GM12878 (cell line): Measurements from ENCODE around the gene LSM5. TPM values are rescaled to one million over a fixed set of nuclear protein-coding genes. Genes with fewer than 3 reads are reported as not detected.

Source experiments
- ATAC-seq: fragments of 200-7000 bp; cut with Tn5 transposase; 3 replicates; pipeline ENCODE4 v1.9.1; 2020; ENCODE audit warnings: mild to moderate bottlenecking, moderate library complexity
- BruUV-seq: library from RNA; stranded (reverse); fragments of 400-500 nt; replicated peaks from 2 replicates; lab custom pipeline; 2021; lab: Mats Ljungman, UMichigan
- CTCF ChIA-PET: fragments of 300-600 bp; sonication (Branson Sonifier 250); formaldehyde crosslinking; extraction: SDS; loops from one replicate; lab custom pipeline; 2021; ENCODE audit warnings: inconsistent platforms; lab: Yijun Ruan, JAX
- POLR2A ChIA-PET: fragments of 350-600 bp; formaldehyde crosslinking; extraction: SDS; loops from one replicate; lab custom pipeline; 2021; ENCODE audit warnings: inconsistent platforms; lab: Charles Lee
- RAD21 ChIA-PET: fragments of 300-600 bp; sonication (Branson Sonifier 250); formaldehyde crosslinking; loops from one replicate; lab custom pipeline; 2023; ENCODE audit warnings: antibody characterized with exemption; ENCODE audit not compliant: unreplicated experiment; lab: Charles Lee
- SMC1A ChIA-PET: fragments of 300-600 bp; sonication (Branson Sonifier 250); formaldehyde crosslinking; loops from one replicate; lab custom pipeline; 2023; ENCODE audit not compliant: unreplicated experiment, uncharacterized antibody; lab: Charles Lee
- DNase-seq: peaks from one replicate; pipeline ENCODE4 v3.0.0-alpha.2; 2011; ENCODE audit warnings: low read depth, low spot score
- FAIRE-seq: peaks from 3 replicates; lab custom pipeline; 2011; peaks lifted over from hg19 to GRCh38; lab: Jason Lieb, UNC
- H2AFZ ChIP-seq: 2 replicates; pipeline ENCODE4 v1.6.0; 2011; ENCODE audit warnings: low read depth, low read length, control low read depth; ENCODE audit not compliant: control insufficient read depth
- H3K27ac ChIP-seq: 2 replicates; pipeline ENCODE4 v1.5.1; 2011; ENCODE audit warnings: control low read depth; ENCODE audit not compliant: control insufficient read depth, insufficient read depth
- H3K27me3 ChIP-seq, 2 experiments: replicated peaks in 1 of 2; 2 replicates each; pipeline versions ENCODE4 v1.6.0 to v1.6.1; 2011; ENCODE audit warnings: low read length in 1 of 2; ENCODE audit not compliant: control insufficient read depth in 2 of 2, insufficient read depth in 2 of 2
- H3K36me3 ChIP-seq, 2 experiments: 2 replicates each; pipeline ENCODE4 v1.5.1; 2011; ENCODE audit warnings: low read length in 1 of 2; ENCODE audit not compliant: control insufficient read depth in 2 of 2, insufficient read depth in 2 of 2
- H3K4me1 ChIP-seq: 2 replicates; pipeline ENCODE4 v1.6.1; 2011; ENCODE audit warnings: mild to moderate bottlenecking, low read length, moderate library complexity, mixed read lengths; ENCODE audit not compliant: control insufficient read depth, insufficient read depth
- H3K4me2 ChIP-seq: 2 replicates; pipeline ENCODE4 v1.6.0; 2011; ENCODE audit warnings: control low read depth; ENCODE audit not compliant: control insufficient read depth, insufficient read depth
- H3K4me3 ChIP-seq: fragments of 200-600 bp; sonication (generic); 2 replicates; pipeline ENCODE4 v1.5.1; 2016
- H3K79me2 ChIP-seq: 2 replicates; pipeline ENCODE4 v1.6.0; 2011; ENCODE audit warnings: low read length; ENCODE audit not compliant: control insufficient read depth, insufficient read depth
- H3K9ac ChIP-seq: 2 replicates; pipeline ENCODE4 v1.8.0; 2011; ENCODE audit warnings: low read length, control low read depth, mixed read lengths; ENCODE audit not compliant: control insufficient read depth, insufficient read depth
- H3K9me3 ChIP-seq: replicated peaks from 3 replicates; pipeline ENCODE4 v1.5.1; 2011; ENCODE audit warnings: mild to moderate bottlenecking, low read length; ENCODE audit not compliant: control insufficient read depth, insufficient read depth
- H4K20me1 ChIP-seq: 2 replicates; pipeline ENCODE4 v1.6.0; 2011; ENCODE audit not compliant: control insufficient read depth, insufficient read depth
- BACH1 ChIP-seq: fragments of 450-650 bp; IDR thresholded peaks from 2 replicates; pipeline ENCODE4 v1.6.1; 2017; ENCODE audit warnings: mild to moderate bottlenecking, borderline replicate concordance
- GATAD2B ChIP-seq: fragments of 450-650 bp; conservative IDR thresholded peaks from 2 replicates; pipeline ENCODE4 v1.6.1; 2017; ENCODE audit warnings: low read depth, mild to moderate bottlenecking, moderate library complexity
- IKZF1 ChIP-seq: fragments of 450-650 bp; conservative IDR thresholded peaks from 2 replicates; pipeline ENCODE4 v1.6.1; 2017; ENCODE audit warnings: antibody characterized with exemption, mild to moderate bottlenecking
- MEF2A ChIP-seq: IDR thresholded peaks from 2 replicates; pipeline ENCODE4 v1.6.1; 2011; ENCODE audit warnings: low read depth, mild to moderate bottlenecking, low read length, moderate library complexity; ENCODE audit not compliant: insufficient read depth
- MXI1 ChIP-seq: fragments of 150-350 bp; IDR thresholded peaks from 2 replicates; pipeline ENCODE4 v1.6.1; 2011; ENCODE audit warnings: low read depth, mild to moderate bottlenecking, inconsistent platforms, low read length, improper control_type of control experiment
- NRF1 ChIP-seq: conservative IDR thresholded peaks from 2 replicates; pipeline ENCODE4 v1.6.1; 2011; ENCODE audit warnings: mild to moderate bottlenecking, low read depth, low read length, improper control_type of control experiment
- POLR2A ChIP-seq: IDR thresholded peaks from 2 replicates; pipeline ENCODE4 v1.6.1; 2011; ENCODE audit warnings: low read depth, mild to moderate bottlenecking, low read length
- RB1 ChIP-seq: fragments of 450-650 bp; formaldehyde crosslinking; IDR thresholded peaks from 2 replicates; pipeline ENCODE4 v1.6.1; 2017; ENCODE audit warnings: mild to moderate bottlenecking, borderline replicate concordance
- ZBTB40 ChIP-seq: fragments of 450-650 bp; IDR thresholded peaks from 2 replicates; pipeline ENCODE4 v1.6.1; 2016; ENCODE audit warnings: mild to moderate bottlenecking, moderate library complexity, borderline replicate concordance
- ZNF217 ChIP-seq: fragments of 450-650 bp; IDR thresholded peaks from 2 replicates; pipeline ENCODE4 v1.6.1; 2017; ENCODE audit warnings: antibody characterized with exemption, mild to moderate bottlenecking
- ZNF384 ChIP-seq: IDR thresholded peaks from 2 replicates; pipeline ENCODE4 v1.6.1; 2012; ENCODE audit warnings: low read depth, mild to moderate bottlenecking, low read length, improper control_type of control experiment, borderline replicate concordance
- WGBS: methylation state at CpG from one replicate; pipeline ENCODE4 v1.1.6; 2016; ENCODE audit warnings: low lambda C conversion rate; ENCODE audit not compliant: insufficient replicate concordance, insufficient coverage; ENCODE audit errors: missing lambda C conversion rate; 5-methylcytosine and 5-hydroxymethylcytosine counted together
- in situ Hi-C: fragments of 300-500 bp; cut with MboI; formaldehyde crosslinking; loops from 9 replicates; pipeline ENCODE4 v1.14.3; 2018; ENCODE audit warnings: mixed read lengths
- intact Hi-C: fragments of 100-400 bp; cut with micrococcal nuclease; formaldehyde crosslinking; loops from one replicate; pipeline ENCODE4 v1.14.2; 2022; ENCODE audit not compliant: unreplicated experiment
- polyA plus RNA-seq, 11 experiments: library from polyadenylated mRNA; depleted of rRNA in 4 of 11; unstranded in 6 of 11; stranded (reverse) in 5 of 11; fragments of >200 nt; fragmentation: Nextera tagmentation in 4 of 11; fragmentation: Illumina TruSeq in 1 of 11; extraction: Ambion mirVana in 4 of 11; extraction: Trizol in 1 of 11; gene quantifications; 1 replicate in 1 of 11; 2 replicates in 10 of 11; pipeline versions ENCODE4 v1.2.1 to v1.2.3, GENCODE V29; 2011 to 2016; ENCODE audit warnings: inconsistent platforms in 2 of 11, missing spikeins in 2 of 11, low read depth in 1 of 11
- total RNA-seq, 4 experiments: library from RNA; depleted of rRNA in 3 of 4; stranded (reverse); fragments of >200 nt in 3 of 4; fragmentation: Illumina TruSeq in 1 of 4; extraction: Trizol in 1 of 4; gene quantifications; 2 replicates each; pipeline versions ENCODE4 v1.2.1 to v1.2.3, GENCODE V29; 2013 to 2021
- TF ChIP-seq, protein P1 (sequence below): IDR thresholded peaks from 2 replicates; pipeline ENCODE4 v1.6.1; 2011; ENCODE audit warnings: low read depth, mild to moderate bottlenecking, low read length, moderate library complexity, borderline replicate concordance; ENCODE audit errors: extremely low read depth
- TF ChIP-seq, protein P2 (sequence below): fragments of 450-650 bp; IDR thresholded peaks from 2 replicates; pipeline ENCODE4 v1.6.1; 2017; ENCODE audit warnings: mild to moderate bottlenecking, moderate library complexity
- TF ChIP-seq, protein P3 (sequence below): fragments of 450-650 bp; IDR thresholded peaks from 2 replicates; pipeline ENCODE4 v1.6.1; 2017; ENCODE audit warnings: borderline replicate concordance

Gene LSM5
- total and polyA plus RNA-seq, 10 of the 15 experiments (the other 5 are each of a cell fraction or from before 2014, with no cell fraction given), result 29.4 to 538 (median 145) TPM

GRCh38 chr7:32472015-32472414 lies 18.2 kb downstream of the LSM5 start:
- no peaks in the 10 kb centered on the region for H3K36me3 ChIP-seq
- H3K9me3 ChIP-seq, result no peaks in the 10 kb centered on the region
- CTCF ChIA-PET, result no interaction called here
- no peaks in the 10 kb centered on the region for H3K27me3 ChIP-seq
- H3K9ac ChIP-seq, result no peak overlapping the region
- intact Hi-C loops (no loop called here), in situ Hi-C loops (no loop called here)
- H2AFZ ChIP-seq, result no peak overlapping the region
- POLR2A ChIA-PET, result no interaction called here
- H3K4me2 ChIP-seq, result no peak overlapping the region
- H3K4me1 ChIP-seq, result no peaks in the 10 kb centered on the region
- 75% methylated on average over 9 of the region's 9 CpGs for WGBS
- no TSS peak for BruUV-seq
- RAD21 ChIA-PET, result no interaction called here
- FAIRE-seq (no peak), DNase-seq (no peak), ATAC-seq (no peak)
- no peak overlapping the region for H3K27ac ChIP-seq
- SMC1A ChIA-PET, result no interaction called here
- H4K20me1 ChIP-seq, result no peaks in the 10 kb centered on the region
- no peak overlapping the region for H3K4me3 ChIP-seq
- H3K79me2 ChIP-seq, result no peaks in the 10 kb centered on the region
- TF ChIP-seq POLR2A (no peak), ZNF217 (no peak), MXI1 (no peak), GATAD2B (no peak), RB1 (no peak), NRF1 (no peak), ZNF384 (no peak), BACH1 (no peak), ZBTB40 (no peak), IKZF1 (no peak), MEF2A (no peak)
- TF ChIP-seq, protein P1, sequence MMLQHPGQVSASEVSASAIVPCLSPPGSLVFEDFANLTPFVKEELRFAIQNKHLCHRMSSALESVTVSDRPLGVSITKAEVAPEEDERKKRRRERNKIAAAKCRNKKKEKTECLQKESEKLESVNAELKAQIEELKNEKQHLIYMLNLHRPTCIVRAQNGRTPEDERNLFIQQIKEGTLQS, result no peak
- TF ChIP-seq, protein P2, sequence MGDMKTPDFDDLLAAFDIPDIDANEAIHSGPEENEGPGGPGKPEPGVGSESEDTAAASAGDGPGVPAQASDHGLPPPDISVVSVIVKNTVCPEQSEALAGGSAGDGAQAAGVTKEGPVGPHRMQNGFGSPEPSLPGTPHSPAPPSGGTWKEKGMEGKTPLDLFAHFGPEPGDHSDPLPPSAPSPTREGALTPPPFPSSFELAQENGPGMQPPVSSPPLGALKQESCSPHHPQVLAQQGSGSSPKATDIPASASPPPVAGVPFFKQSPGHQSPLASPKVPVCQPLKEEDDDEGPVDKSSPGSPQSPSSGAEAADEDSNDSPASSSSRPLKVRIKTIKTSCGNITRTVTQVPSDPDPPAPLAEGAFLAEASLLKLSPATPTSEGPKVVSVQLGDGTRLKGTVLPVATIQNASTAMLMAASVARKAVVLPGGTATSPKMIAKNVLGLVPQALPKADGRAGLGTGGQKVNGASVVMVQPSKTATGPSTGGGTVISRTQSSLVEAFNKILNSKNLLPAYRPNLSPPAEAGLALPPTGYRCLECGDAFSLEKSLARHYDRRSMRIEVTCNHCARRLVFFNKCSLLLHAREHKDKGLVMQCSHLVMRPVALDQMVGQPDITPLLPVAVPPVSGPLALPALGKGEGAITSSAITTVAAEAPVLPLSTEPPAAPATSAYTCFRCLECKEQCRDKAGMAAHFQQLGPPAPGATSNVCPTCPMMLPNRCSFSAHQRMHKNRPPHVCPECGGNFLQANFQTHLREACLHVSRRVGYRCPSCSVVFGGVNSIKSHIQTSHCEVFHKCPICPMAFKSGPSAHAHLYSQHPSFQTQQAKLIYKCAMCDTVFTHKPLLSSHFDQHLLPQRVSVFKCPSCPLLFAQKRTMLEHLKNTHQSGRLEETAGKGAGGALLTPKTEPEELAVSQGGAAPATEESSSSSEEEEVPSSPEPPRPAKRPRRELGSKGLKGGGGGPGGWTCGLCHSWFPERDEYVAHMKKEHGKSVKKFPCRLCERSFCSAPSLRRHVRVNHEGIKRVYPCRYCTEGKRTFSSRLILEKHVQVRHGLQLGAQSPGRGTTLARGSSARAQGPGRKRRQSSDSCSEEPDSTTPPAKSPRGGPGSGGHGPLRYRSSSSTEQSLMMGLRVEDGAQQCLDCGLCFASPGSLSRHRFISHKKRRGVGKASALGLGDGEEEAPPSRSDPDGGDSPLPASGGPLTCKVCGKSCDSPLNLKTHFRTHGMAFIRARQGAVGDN, result no peak
- TF ChIP-seq, protein P3, sequence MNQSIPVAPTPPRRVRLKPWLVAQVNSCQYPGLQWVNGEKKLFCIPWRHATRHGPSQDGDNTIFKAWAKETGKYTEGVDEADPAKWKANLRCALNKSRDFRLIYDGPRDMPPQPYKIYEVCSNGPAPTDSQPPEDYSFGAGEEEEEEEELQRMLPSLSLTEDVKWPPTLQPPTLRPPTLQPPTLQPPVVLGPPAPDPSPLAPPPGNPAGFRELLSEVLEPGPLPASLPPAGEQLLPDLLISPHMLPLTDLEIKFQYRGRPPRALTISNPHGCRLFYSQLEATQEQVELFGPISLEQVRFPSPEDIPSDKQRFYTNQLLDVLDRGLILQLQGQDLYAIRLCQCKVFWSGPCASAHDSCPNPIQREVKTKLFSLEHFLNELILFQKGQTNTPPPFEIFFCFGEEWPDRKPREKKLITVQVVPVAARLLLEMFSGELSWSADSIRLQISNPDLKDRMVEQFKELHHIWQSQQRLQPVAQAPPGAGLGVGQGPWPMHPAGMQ, result no peak
